GM12878 (cell line): Measurements from ENCODE around the gene NRXN3. TPM values are rescaled to one million over a fixed set of nuclear protein-coding genes. Genes with fewer than 3 reads are reported as not detected.

Experiments used
- ATAC-seq: fragments of 200-7000 bp; cut with Tn5 transposase; 3 replicates; pipeline ENCODE4 v1.9.1; 2020; ENCODE audit warnings: mild to moderate bottlenecking, moderate library complexity
- BruUV-seq: library from RNA; stranded (reverse); fragments of 400-500 nt; replicated peaks from 2 replicates; lab custom pipeline; 2021; lab: Mats Ljungman, UMichigan
- CTCF ChIA-PET: fragments of 300-600 bp; sonication (Branson Sonifier 250); formaldehyde crosslinking; extraction: SDS; loops from one replicate; lab custom pipeline; 2021; ENCODE audit warnings: inconsistent platforms; lab: Yijun Ruan, JAX
- POLR2A ChIA-PET: fragments of 350-600 bp; formaldehyde crosslinking; extraction: SDS; loops from one replicate; lab custom pipeline; 2021; ENCODE audit warnings: inconsistent platforms; lab: Charles Lee
- RAD21 ChIA-PET: fragments of 300-600 bp; sonication (Branson Sonifier 250); formaldehyde crosslinking; loops from one replicate; lab custom pipeline; 2023; ENCODE audit warnings: antibody characterized with exemption; ENCODE audit not compliant: unreplicated experiment; lab: Charles Lee
- SMC1A ChIA-PET: fragments of 300-600 bp; sonication (Branson Sonifier 250); formaldehyde crosslinking; loops from one replicate; lab custom pipeline; 2023; ENCODE audit not compliant: unreplicated experiment, uncharacterized antibody; lab: Charles Lee
- DNase-seq: peaks from one replicate; pipeline ENCODE4 v3.0.0-alpha.2; 2011; ENCODE audit warnings: low read depth, low spot score
- FAIRE-seq: peaks from 3 replicates; lab custom pipeline; 2011; peaks lifted over from hg19 to GRCh38; lab: Jason Lieb, UNC
- H2AFZ ChIP-seq: 2 replicates; pipeline ENCODE4 v1.6.0; 2011; ENCODE audit warnings: low read depth, low read length, control low read depth; ENCODE audit not compliant: control insufficient read depth
- H3K27ac ChIP-seq: 2 replicates; pipeline ENCODE4 v1.5.1; 2011; ENCODE audit warnings: control low read depth; ENCODE audit not compliant: control insufficient read depth, insufficient read depth
- H3K27me3 ChIP-seq, 2 experiments: replicated peaks in 1 of 2; 2 replicates each; pipeline versions ENCODE4 v1.6.0 to v1.6.1; 2011; ENCODE audit warnings: low read length in 1 of 2; ENCODE audit not compliant: control insufficient read depth in 2 of 2, insufficient read depth in 2 of 2
- H3K36me3 ChIP-seq, 2 experiments: 2 replicates each; pipeline ENCODE4 v1.5.1; 2011; ENCODE audit warnings: low read length in 1 of 2; ENCODE audit not compliant: control insufficient read depth in 2 of 2, insufficient read depth in 2 of 2
- H3K4me1 ChIP-seq: 2 replicates; pipeline ENCODE4 v1.6.1; 2011; ENCODE audit warnings: mild to moderate bottlenecking, low read length, moderate library complexity, mixed read lengths; ENCODE audit not compliant: control insufficient read depth, insufficient read depth
- H3K4me2 ChIP-seq: 2 replicates; pipeline ENCODE4 v1.6.0; 2011; ENCODE audit warnings: control low read depth; ENCODE audit not compliant: control insufficient read depth, insufficient read depth
- H3K4me3 ChIP-seq: fragments of 200-600 bp; sonication (generic); 2 replicates; pipeline ENCODE4 v1.5.1; 2016
- H3K79me2 ChIP-seq: 2 replicates; pipeline ENCODE4 v1.6.0; 2011; ENCODE audit warnings: low read length; ENCODE audit not compliant: control insufficient read depth, insufficient read depth
- H3K9ac ChIP-seq: 2 replicates; pipeline ENCODE4 v1.8.0; 2011; ENCODE audit warnings: low read length, control low read depth, mixed read lengths; ENCODE audit not compliant: control insufficient read depth, insufficient read depth
- H3K9me3 ChIP-seq: replicated peaks from 3 replicates; pipeline ENCODE4 v1.5.1; 2011; ENCODE audit warnings: mild to moderate bottlenecking, low read length; ENCODE audit not compliant: control insufficient read depth, insufficient read depth
- H4K20me1 ChIP-seq: 2 replicates; pipeline ENCODE4 v1.6.0; 2011; ENCODE audit not compliant: control insufficient read depth, insufficient read depth
- BACH1 ChIP-seq: fragments of 450-650 bp; IDR thresholded peaks from 2 replicates; pipeline ENCODE4 v1.6.1; 2017; ENCODE audit warnings: mild to moderate bottlenecking, borderline replicate concordance
- EP300 ChIP-seq, 2 experiments: fragments of 150-350 bp in 1 of 2; IDR thresholded peaks; 2 replicates each; pipeline ENCODE4 v1.6.1; 2011 to 2012; ENCODE audit warnings: low read depth in 2 of 2, low read length in 2 of 2, borderline replicate concordance in 1 of 2, improper control_type of control experiment in 1 of 2, inconsistent platforms in 1 of 2; ENCODE audit not compliant: control insufficient read depth in 1 of 2
- GABPA ChIP-seq: IDR thresholded peaks from 2 replicates; pipeline ENCODE4 v1.6.1; 2014; ENCODE audit warnings: antibody characterized with exemption, low read depth, mild to moderate bottlenecking, inconsistent platforms
- LARP7 ChIP-seq: fragments of 450-650 bp; IDR thresholded peaks from 2 replicates; pipeline ENCODE4 v1.6.1; 2017; ENCODE audit warnings: mild to moderate bottlenecking
- MAX ChIP-seq: IDR thresholded peaks from 2 replicates; pipeline ENCODE4 v1.6.1; 2012; ENCODE audit warnings: low read depth, low read length, improper control_type of control experiment
- MXI1 ChIP-seq: fragments of 150-350 bp; IDR thresholded peaks from 2 replicates; pipeline ENCODE4 v1.6.1; 2011; ENCODE audit warnings: low read depth, mild to moderate bottlenecking, inconsistent platforms, low read length, improper control_type of control experiment
- NR2F1 ChIP-seq: fragments of 450-650 bp; conservative IDR thresholded peaks from 2 replicates; pipeline ENCODE4 v1.6.1; 2017; ENCODE audit warnings: mild to moderate bottlenecking
- PBX3 ChIP-seq: IDR thresholded peaks from 2 replicates; pipeline ENCODE4 v1.6.1; 2011; ENCODE audit warnings: mild to moderate bottlenecking, low read depth, low read length, moderate library complexity; ENCODE audit not compliant: insufficient replicate concordance
- POLR2A ChIP-seq: IDR thresholded peaks from 2 replicates; pipeline ENCODE4 v1.6.1; 2011; ENCODE audit warnings: low read depth, mild to moderate bottlenecking, low read length
- REST ChIP-seq: IDR thresholded peaks from 2 replicates; pipeline ENCODE4 v1.6.1; 2012; ENCODE audit warnings: mild to moderate bottlenecking, low read depth, low read length
- RFX5 ChIP-seq: IDR thresholded peaks from 2 replicates; pipeline ENCODE4 v1.6.1; 2011; ENCODE audit warnings: low read depth, low read length, improper control_type of control experiment
- ZNF217 ChIP-seq: fragments of 450-650 bp; IDR thresholded peaks from 2 replicates; pipeline ENCODE4 v1.6.1; 2017; ENCODE audit warnings: antibody characterized with exemption, mild to moderate bottlenecking
- ZNF274 ChIP-seq: IDR thresholded peaks from one replicate; pipeline ENCODE4 v1.8.0; 2011; ENCODE audit not compliant: insufficient read length, insufficient read depth
- WGBS: methylation state at CpG from one replicate; pipeline ENCODE4 v1.1.6; 2016; ENCODE audit warnings: low lambda C conversion rate; ENCODE audit not compliant: insufficient replicate concordance, insufficient coverage; ENCODE audit errors: missing lambda C conversion rate; 5-methylcytosine and 5-hydroxymethylcytosine counted together
- in situ Hi-C: fragments of 300-500 bp; cut with MboI; formaldehyde crosslinking; loops from 9 replicates; pipeline ENCODE4 v1.14.3; 2018; ENCODE audit warnings: mixed read lengths
- intact Hi-C: fragments of 100-400 bp; cut with micrococcal nuclease; formaldehyde crosslinking; loops from one replicate; pipeline ENCODE4 v1.14.2; 2022; ENCODE audit not compliant: unreplicated experiment
- polyA plus RNA-seq, 11 experiments: library from polyadenylated mRNA; depleted of rRNA in 4 of 11; unstranded in 6 of 11; stranded (reverse) in 5 of 11; fragments of >200 nt; fragmentation: Nextera tagmentation in 4 of 11; fragmentation: Illumina TruSeq in 1 of 11; extraction: Ambion mirVana in 4 of 11; extraction: Trizol in 1 of 11; gene quantifications; 1 replicate in 1 of 11; 2 replicates in 10 of 11; pipeline versions ENCODE4 v1.2.1 to v1.2.3, GENCODE V29; 2011 to 2016; ENCODE audit warnings: inconsistent platforms in 2 of 11, missing spikeins in 2 of 11, low read depth in 1 of 11
- total RNA-seq, 4 experiments: library from RNA; depleted of rRNA in 3 of 4; stranded (reverse); fragments of >200 nt in 3 of 4; fragmentation: Illumina TruSeq in 1 of 4; extraction: Trizol in 1 of 4; gene quantifications; 2 replicates each; pipeline versions ENCODE4 v1.2.1 to v1.2.3, GENCODE V29; 2013 to 2021
- TF ChIP-seq, protein P1 (sequence below), 3 experiments: IDR thresholded peaks in 2 of 3; conservative IDR thresholded peaks in 1 of 3; 2 replicates each; pipeline ENCODE4 v1.5.1; 2011; ENCODE audit warnings: low read depth in 3 of 3, low read length in 3 of 3, mild to moderate bottlenecking in 3 of 3, control low read depth in 2 of 3, moderate library complexity in 2 of 3, inconsistent platforms in 1 of 3, mixed read lengths in 1 of 3; ENCODE audit not compliant: control insufficient read depth in 2 of 3, insufficient read depth in 1 of 3; ENCODE audit errors: extremely low read depth in 1 of 3
- TF ChIP-seq, protein P2 (sequence below): fragments of 450-650 bp; IDR thresholded peaks from 2 replicates; pipeline ENCODE4 v1.6.1; 2017; ENCODE audit warnings: antibody characterized with exemption, mild to moderate bottlenecking, moderate library complexity

Gene NRXN3
- total and polyA plus RNA-seq, 10 of the 15 experiments (the other 5 are each of a cell fraction or from before 2014, with no cell fraction given): 0.52 to 3.3 (median 1.4) TPM

DNA sequence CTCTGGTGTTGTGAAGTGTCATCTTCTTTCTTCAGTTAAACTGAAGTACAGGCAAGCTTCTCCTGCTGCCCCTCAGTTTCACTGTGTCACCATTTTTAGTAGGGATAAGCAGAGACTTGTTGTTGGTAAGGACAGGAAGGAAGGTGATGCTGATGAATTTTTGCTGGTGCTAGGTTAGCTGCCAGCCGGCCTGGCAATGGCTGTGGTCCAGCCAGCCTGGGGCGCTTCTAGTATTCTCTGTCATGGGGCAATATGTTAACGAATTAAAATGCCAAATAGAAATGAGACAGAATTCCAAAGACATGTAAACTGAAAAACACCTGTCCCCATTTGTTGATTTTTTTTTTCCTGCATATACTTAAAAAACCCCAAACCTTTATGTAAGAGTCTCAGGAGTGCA is 1438.3 kb downstream of the NRXN3 start:
- Histone ChIP-seq H3K27me3 (no peaks in the 10 kb centered on the region), H3K27ac (no peak overlapping the region), H2AFZ (no peak overlapping the region), H3K79me2 (no peaks in the 10 kb centered on the region), H3K4me3 (no peak overlapping the region), H3K4me1 (no peaks in the 10 kb centered on the region), H4K20me1 (no peaks in the 10 kb centered on the region), H3K4me2 (no peak overlapping the region), H3K9me3 (no peaks in the 10 kb centered on the region; the same call in 2 of the 3 replicates), H3K9ac (no peak overlapping the region), H3K36me3 (no peaks in the 10 kb centered on the region)
- ChIA-PET SMC1A (no interaction called here), POLR2A (no interaction called here), CTCF (no interaction called here), RAD21 (no interaction called here)
- no peak for ATAC-seq
- DNase-seq: no peak
- no peak for FAIRE-seq
- WGBS: 22% methylated on average over 3 of the region's 3 CpGs
- in situ Hi-C loops (no loop called here), intact Hi-C loops (no loop called here)
- BruUV-seq: no TSS peak
- TF ChIP-seq NR2F1: no peak
- TF ChIP-seq REST: no peak
- no peak for TF ChIP-seq PBX3
- TF ChIP-seq, protein P1, sequence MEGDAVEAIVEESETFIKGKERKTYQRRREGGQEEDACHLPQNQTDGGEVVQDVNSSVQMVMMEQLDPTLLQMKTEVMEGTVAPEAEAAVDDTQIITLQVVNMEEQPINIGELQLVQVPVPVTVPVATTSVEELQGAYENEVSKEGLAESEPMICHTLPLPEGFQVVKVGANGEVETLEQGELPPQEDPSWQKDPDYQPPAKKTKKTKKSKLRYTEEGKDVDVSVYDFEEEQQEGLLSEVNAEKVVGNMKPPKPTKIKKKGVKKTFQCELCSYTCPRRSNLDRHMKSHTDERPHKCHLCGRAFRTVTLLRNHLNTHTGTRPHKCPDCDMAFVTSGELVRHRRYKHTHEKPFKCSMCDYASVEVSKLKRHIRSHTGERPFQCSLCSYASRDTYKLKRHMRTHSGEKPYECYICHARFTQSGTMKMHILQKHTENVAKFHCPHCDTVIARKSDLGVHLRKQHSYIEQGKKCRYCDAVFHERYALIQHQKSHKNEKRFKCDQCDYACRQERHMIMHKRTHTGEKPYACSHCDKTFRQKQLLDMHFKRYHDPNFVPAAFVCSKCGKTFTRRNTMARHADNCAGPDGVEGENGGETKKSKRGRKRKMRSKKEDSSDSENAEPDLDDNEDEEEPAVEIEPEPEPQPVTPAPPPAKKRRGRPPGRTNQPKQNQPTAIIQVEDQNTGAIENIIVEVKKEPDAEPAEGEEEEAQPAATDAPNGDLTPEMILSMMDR (IDR thresholded peaks at IDR 0.05 in 2 of 3, conservative IDR thresholded peaks at IDR 0.05 in 1 of 3; ENCODE audit: control insufficient read depth in 2 of 3, extremely low read depth in 1 of 3, insufficient read depth in 1 of 3, low read depth in 3 of 3, low read length in 3 of 3): no peak
- TF ChIP-seq BACH1: no peak
- no peak for TF ChIP-seq RFX5
- no peak for TF ChIP-seq ZNF274
- no peak for TF ChIP-seq LARP7
- TF ChIP-seq EP300 (IDR thresholded peaks at IDR 0.05; ENCODE audit: borderline replicate concordance in 1 of 2, control insufficient read depth in 1 of 2, low read depth in 2 of 2, low read length in 2 of 2): no peak
- TF ChIP-seq, protein P2, sequence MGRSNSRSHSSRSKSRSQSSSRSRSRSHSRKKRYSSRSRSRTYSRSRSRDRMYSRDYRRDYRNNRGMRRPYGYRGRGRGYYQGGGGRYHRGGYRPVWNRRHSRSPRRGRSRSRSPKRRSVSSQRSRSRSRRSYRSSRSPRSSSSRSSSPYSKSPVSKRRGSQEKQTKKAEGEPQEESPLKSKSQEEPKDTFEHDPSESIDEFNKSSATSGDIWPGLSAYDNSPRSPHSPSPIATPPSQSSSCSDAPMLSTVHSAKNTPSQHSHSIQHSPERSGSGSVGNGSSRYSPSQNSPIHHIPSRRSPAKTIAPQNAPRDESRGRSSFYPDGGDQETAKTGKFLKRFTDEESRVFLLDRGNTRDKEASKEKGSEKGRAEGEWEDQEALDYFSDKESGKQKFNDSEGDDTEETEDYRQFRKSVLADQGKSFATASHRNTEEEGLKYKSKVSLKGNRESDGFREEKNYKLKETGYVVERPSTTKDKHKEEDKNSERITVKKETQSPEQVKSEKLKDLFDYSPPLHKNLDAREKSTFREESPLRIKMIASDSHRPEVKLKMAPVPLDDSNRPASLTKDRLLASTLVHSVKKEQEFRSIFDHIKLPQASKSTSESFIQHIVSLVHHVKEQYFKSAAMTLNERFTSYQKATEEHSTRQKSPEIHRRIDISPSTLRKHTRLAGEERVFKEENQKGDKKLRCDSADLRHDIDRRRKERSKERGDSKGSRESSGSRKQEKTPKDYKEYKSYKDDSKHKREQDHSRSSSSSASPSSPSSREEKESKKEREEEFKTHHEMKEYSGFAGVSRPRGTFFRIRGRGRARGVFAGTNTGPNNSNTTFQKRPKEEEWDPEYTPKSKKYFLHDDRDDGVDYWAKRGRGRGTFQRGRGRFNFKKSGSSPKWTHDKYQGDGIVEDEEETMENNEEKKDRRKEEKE: no peak
- no peak for TF ChIP-seq MXI1
- TF ChIP-seq GABPA: no peak
- no peak for TF ChIP-seq POLR2A
- TF ChIP-seq ZNF217: no peak
- no peak for TF ChIP-seq MAX
